ENCODE results near the gene LILRB5. TPM values are rescaled to one million over a fixed set of nuclear protein-coding genes. Genes with fewer than 3 reads are reported as not detected.

LILRB5 gene
- total and polyA plus RNA-seq, 9 of the 15 experiments (the other 6 are each of a cell fraction or from before 2014, with no cell fraction given), result not detected

GRCh38 chr19:54208784-54209057 lies 48.4 kb downstream of the LILRB5 start (continued):
- TF ChIP-seq MCM3 (IDR thresholded peaks at IDR 0.05) (no peak), ZEB2 (IDR thresholded peaks at IDR 0.05) (no peak), JUNB (CRISPR knock-in tag; conservative IDR thresholded peaks at IDR 0.05) (no peak), CREM (IDR thresholded peaks at IDR 0.05; ENCODE audit: low read depth) (no peak), CREBBP (IDR thresholded peaks at IDR 0.05; ENCODE audit: low read depth, low read length) (no peak), PTRF (tag; IDR thresholded peaks at IDR 0.05) (no peak), EZH2 (IDR thresholded peaks at IDR 0.05; ENCODE audit: borderline replicate concordance, low read depth, low read length) (no peak), ZC3H4 (CRISPR knock-in tag; IDR thresholded peaks at IDR 0.05; ENCODE audit: borderline replicate concordance) (no peak), HMG20B (CRISPR knock-in tag; IDR thresholded peaks at IDR 0.05) (no peak), ZFP30 (CRISPR knock-in tag; IDR thresholded peaks at IDR 0.05; ENCODE audit: borderline replicate concordance) (no peak), GMEB1 (CRISPR knock-in tag; IDR thresholded peaks at IDR 0.05) (no peak), DEAF1 (CRISPR knock-in tag; IDR thresholded peaks at IDR 0.05) (no peak), KDM5B (IDR thresholded peaks at IDR 0.05; ENCODE audit: insufficient replicate concordance, low read depth, low read length) (peak; percentile 30), ZNF280A (IDR thresholded peaks at IDR 0.05; ENCODE audit: low read depth, partially characterized antibody) (no peak), NRF1 (conservative IDR thresholded peaks at IDR 0.05 in 1 of 2, IDR thresholded peaks at IDR 0.05 in 1 of 2) (no peak), ZNF584 (CRISPR knock-in tag; IDR thresholded peaks at IDR 0.05; ENCODE audit: low read depth) (0 out of 2 replicates have a peak, but pooled peaks have one; percentile 13)
